Colonic mucosa (tissue), 4 donors: ENCODE results near the gene SOX5. TPM values are rescaled to one million over a fixed set of nuclear protein-coding genes. Genes with fewer than 3 reads are reported as not detected.
"Not testable (repeated sequence)": the region's sequence is repeated elsewhere in the genome, so short reads cannot be mapped to it uniquely, and the experiment has no call there.

Experiments
- DNase-seq: peaks from one replicate; pipeline ENCODE4 v3.0.0-alpha.2; 2020
- H3K27ac ChIP-seq: fragments of 200-600 bp; one replicate; pipeline ENCODE4 v1.8.0; 2021
- H3K27me3 ChIP-seq: fragments of 200-600 bp; one replicate; pipeline ENCODE4 v1.8.0; 2021
- H3K36me3 ChIP-seq: fragments of 200-600 bp; one replicate; pipeline ENCODE4 v1.8.0; 2021
- H3K4me1 ChIP-seq: fragments of 200-600 bp; one replicate; pipeline ENCODE4 v1.8.0; 2021; ENCODE audit warnings: mild to moderate bottlenecking
- H3K4me3 ChIP-seq: fragments of 200-600 bp; one replicate; pipeline ENCODE4 v1.8.0; 2021
- H3K9ac ChIP-seq, 2 donors: one replicate each; pipeline ENCODE4 v1.7.0; 2013; ENCODE audit warnings: control low read depth in 2 of 2, low read depth in 2 of 2, low read length in 2 of 2
- H3K9me3 ChIP-seq: fragments of 200-600 bp; one replicate; pipeline ENCODE4 v1.8.0; 2021
- CTCF ChIP-seq: fragments of 200-600 bp; IDR thresholded peaks from one replicate; pipeline ENCODE4 v1.8.0; 2022; ENCODE audit warnings: antibody characterized with exemption, mild to moderate bottlenecking
- intact Hi-C: fragments of 100-400 bp; cut with DNase I; formaldehyde crosslinking; loops from one replicate; pipeline ENCODE4 v1.14.1; 2022
- total RNA-seq, 2 donors: library from RNA; stranded (reverse); fragmentation: NEBNext Ultra II Directional in 1 of 2; extraction: Animal tissue kit (Norgen Biotek cat#: 25700) in 1 of 2; gene quantifications; one replicate each; pipeline ENCODE4 v1.2.1, GENCODE V29; 2021
- donor health status: healthy.
- donor health status: DM: no; HTN: no; CAD: no.
- donor health status: DM: no; HTN: no; CAD: no.

Gene SOX5
- total RNA-seq, 2 donors from 2014 or later: 1.1 to 1.6 TPM

DNA sequence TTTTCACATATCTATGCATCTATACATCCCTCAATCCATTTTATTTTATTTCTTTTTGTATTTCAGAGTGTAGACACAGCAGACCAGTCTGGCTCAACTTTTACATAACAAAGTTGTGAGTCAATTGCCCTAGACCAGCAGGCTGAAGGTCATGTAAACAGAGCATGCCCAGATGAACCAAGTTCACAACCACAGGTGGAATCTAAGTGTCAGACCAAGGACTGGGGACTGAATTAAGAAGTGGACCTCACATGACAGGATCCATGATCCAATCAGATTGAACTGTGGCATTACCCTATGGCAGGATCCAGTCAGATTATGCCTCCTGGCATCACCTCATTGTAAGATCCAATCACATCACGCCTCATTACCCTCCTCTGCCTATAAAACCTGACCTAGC lies 455.8 kb downstream of the SOX5 start:
- Histone ChIP-seq H3K27me3 (no peaks in the 10 kb centered on the region), H3K27ac (no peak overlapping the region), H3K9me3 (no peaks in the 10 kb centered on the region), H3K4me1 (no peaks in the 10 kb centered on the region), H3K4me3 (no peak overlapping the region), H3K9ac (no peak overlapping the region), H3K36me3 (no peaks in the 10 kb centered on the region)
- no peak for DNase-seq
- intact Hi-C loops: no loop called here
- TF ChIP-seq CTCF: no peak

- intact Hi-C loops, H3K4me1 ChIP-seq, H3K9me3 ChIP-seq: not testable (repeated sequence)
Observed at GRCh38 chr12:23491029-23491428, 458.4 kb downstream of the SOX5 start.

GRCh38 chr12:23488130-23488529 lies 461.3 kb downstream of the SOX5 start:
- intact Hi-C loops: no loop called here
- no peak overlapping the region for H3K27ac ChIP-seq
- H3K4me3 ChIP-seq: no peak overlapping the region
- no peaks in the 10 kb centered on the region for H3K4me1 ChIP-seq
- H3K36me3 ChIP-seq: no peaks in the 10 kb centered on the region
- TF ChIP-seq CTCF: no peak
- H3K9ac ChIP-seq: no peak overlapping the region
- H3K9me3 ChIP-seq: no peaks in the 10 kb centered on the region
- DNase-seq: no peak
- H3K27me3 ChIP-seq: no peaks in the 10 kb centered on the region

More at GRCh38 chr12:23491029-23491428, 458.4 kb downstream of the SOX5 start:
- not testable (repeated sequence) for H3K9ac ChIP-seq, DNase-seq, H3K27me3 ChIP-seq, H3K36me3 ChIP-seq, H3K4me3 ChIP-seq, H3K27ac ChIP-seq

DNA sequence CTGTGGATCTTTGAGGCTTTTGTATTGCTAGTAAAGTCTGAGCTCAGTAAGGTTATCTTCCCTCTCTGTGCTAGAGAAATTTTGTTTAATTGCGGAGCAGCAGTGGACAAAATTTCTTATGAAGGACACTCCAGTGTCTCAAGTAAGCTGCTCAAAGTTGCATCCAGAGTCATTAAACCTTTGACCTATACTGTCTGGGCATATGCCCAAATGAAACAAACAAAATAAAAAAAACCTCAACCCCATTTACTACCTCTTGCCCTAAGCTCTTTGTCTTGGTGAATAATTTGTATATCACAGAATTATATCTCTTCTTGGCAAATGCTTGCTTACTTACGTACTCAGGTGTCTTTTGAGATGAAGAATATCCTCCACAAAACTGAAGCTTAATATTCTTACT lies 465.2 kb downstream of the SOX5 start:
- intact Hi-C loops: no loop called here
- Histone ChIP-seq H3K27ac (no peak overlapping the region), H3K27me3 (no peaks in the 10 kb centered on the region), H3K9ac (no peak overlapping the region), H3K4me1 (no peaks in the 10 kb centered on the region), H3K9me3 (no peaks in the 10 kb centered on the region), H3K36me3 (no peaks in the 10 kb centered on the region), H3K4me3 (no peak overlapping the region)
- DNase-seq: no peak
- TF ChIP-seq CTCF: no peak

GRCh38 chr12:23482571-23482970 lies 466.9 kb downstream of the SOX5 start:
- TF ChIP-seq CTCF: no peak
- Histone ChIP-seq H3K9ac (no peak overlapping the region), H3K4me3 (no peak overlapping the region), H3K4me1 (no peaks in the 10 kb centered on the region), H3K36me3 (no peaks in the 10 kb centered on the region), H3K27ac (no peak overlapping the region), H3K9me3 (no peaks in the 10 kb centered on the region), H3K27me3 (no peaks in the 10 kb centered on the region)
- intact Hi-C loops: no loop called here
- DNase-seq: no peak
